Ectodermal cell (in vitro differentiated cells): ENCODE data around the gene SH3PXD2A.

Source experiments
- H3K27ac ChIP-seq: 2 replicates; pipeline ENCODE4 v1.7.0; 2013; ENCODE audit warnings: mild to moderate bottlenecking, low read depth, low read length; ENCODE audit not compliant: insufficient read depth, poor library complexity, severe bottlenecking
- H3K27me3 ChIP-seq: 2 replicates; pipeline ENCODE4 v1.7.0; 2013; ENCODE audit warnings: mild to moderate bottlenecking, low read length; ENCODE audit not compliant: insufficient read depth, control insufficient read depth, poor library complexity, severe bottlenecking
- H3K36me3 ChIP-seq: one replicate; pipeline ENCODE4 v1.7.0; 2013; ENCODE audit warnings: low read length; ENCODE audit not compliant: control insufficient read depth, insufficient read depth
- H3K4me1 ChIP-seq: one replicate; pipeline ENCODE4 v1.7.0; 2013; ENCODE audit warnings: low read length; ENCODE audit not compliant: control insufficient read depth, insufficient read depth
- H3K4me3 ChIP-seq: 2 replicates; pipeline ENCODE4 v1.7.0; 2013; ENCODE audit warnings: low read depth, low read length, control low read depth; ENCODE audit not compliant: insufficient read depth
- H3K9me3 ChIP-seq: 2 replicates; pipeline ENCODE4 v1.7.0; 2013; ENCODE audit warnings: mild to moderate bottlenecking, low read length, moderate library complexity; ENCODE audit not compliant: control insufficient read depth
- WGBS, 2 experiments: methylation state at CpG; one replicate each; pipeline ENCODE4 v1.1.7; 2013; ENCODE audit warnings: missing lambda C conversion rate in 2 of 2; 5-methylcytosine and 5-hydroxymethylcytosine counted together

SH3PXD2A gene

DNA sequence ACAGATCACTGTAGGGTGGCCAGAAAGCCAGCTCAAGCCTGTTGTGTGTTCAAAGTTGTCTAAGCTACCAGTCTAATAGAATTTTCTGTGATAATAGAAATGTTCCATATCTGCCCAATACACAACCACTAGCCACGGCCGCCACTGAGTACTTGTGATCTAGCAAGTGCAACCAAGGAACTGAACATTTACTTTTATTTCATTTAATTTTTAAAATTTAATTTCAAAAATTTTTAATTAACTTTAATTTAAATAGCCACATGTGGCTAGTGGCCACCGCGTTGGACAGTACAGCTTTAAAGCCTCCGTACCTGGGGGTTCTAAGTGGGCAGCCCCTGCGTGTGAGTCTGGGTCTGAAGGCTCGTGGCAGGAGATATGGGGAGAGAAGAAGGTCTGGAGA, 60.4 kb downstream of the SH3PXD2A start:
- H3K27me3 ChIP-seq: no peaks in the 10 kb centered on the region
- H3K27ac ChIP-seq: no peak overlapping the region
- no peaks in the 10 kb centered on the region for H3K36me3 ChIP-seq
- no peak overlapping the region for H3K4me3 ChIP-seq
- WGBS, 2 experiments: 92 to 98% methylated on average over 5 to 7 of the region's 7 CpGs
- no peaks in the 10 kb centered on the region for H3K9me3 ChIP-seq
- no peaks in the 10 kb centered on the region for H3K4me1 ChIP-seq

DNA sequence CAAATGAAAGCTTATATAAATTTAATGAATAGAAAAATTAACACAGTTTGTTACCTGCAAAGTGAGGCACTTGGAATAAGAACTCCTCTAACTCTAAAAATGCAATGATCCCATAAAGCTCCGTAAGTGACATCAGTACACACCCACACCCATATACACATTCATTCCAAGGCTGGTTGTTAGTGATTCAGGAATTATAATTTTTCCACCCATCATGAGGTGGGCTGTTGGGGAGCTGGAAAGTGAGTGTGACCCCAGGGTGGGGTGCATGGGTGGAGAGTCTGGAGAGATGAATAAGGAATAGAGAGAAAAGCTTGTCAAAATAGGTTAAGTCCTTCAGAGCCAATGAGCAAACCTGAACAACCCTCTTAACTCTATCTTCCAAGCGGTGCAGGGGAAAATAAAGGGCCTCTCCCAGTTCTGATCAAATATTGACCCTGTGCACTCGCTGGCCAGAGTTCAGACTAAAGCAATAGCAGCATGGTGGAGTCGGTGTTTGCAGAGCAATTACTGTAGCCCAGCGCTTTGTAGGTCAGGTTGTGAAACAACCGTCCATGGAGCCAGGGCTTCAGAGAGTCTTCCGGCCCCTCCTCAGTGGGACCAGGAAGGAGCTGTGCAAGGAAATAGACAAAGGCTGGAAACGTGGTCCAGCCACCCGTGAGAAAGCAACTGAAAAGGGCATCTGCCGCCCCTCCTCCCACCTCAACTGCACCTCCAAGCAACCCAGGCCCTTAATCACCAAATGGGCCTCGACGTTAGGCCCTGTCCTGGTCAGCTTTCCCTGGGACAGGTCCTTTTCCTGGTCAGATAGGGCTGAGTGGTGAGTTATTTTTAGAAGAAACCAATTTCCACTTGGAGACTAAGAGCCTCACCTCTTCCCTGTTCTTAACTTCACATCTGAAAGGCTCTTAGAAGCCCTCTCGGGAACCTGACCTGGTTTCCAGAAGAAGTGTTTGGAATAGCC, 61.2 kb downstream of the SH3PXD2A start:
- H3K36me3 ChIP-seq: no peaks in the 10 kb centered on the region
- H3K9me3 ChIP-seq: no peaks in the 10 kb centered on the region
- 86 to 92% methylated on average over 11 to 13 of the region's 13 CpGs for WGBS, 2 experiments
- no peak overlapping the region for H3K4me3 ChIP-seq
- no peaks in the 10 kb centered on the region for H3K4me1 ChIP-seq
- H3K27me3 ChIP-seq: no peaks in the 10 kb centered on the region
- no peak overlapping the region for H3K27ac ChIP-seq

DNA sequence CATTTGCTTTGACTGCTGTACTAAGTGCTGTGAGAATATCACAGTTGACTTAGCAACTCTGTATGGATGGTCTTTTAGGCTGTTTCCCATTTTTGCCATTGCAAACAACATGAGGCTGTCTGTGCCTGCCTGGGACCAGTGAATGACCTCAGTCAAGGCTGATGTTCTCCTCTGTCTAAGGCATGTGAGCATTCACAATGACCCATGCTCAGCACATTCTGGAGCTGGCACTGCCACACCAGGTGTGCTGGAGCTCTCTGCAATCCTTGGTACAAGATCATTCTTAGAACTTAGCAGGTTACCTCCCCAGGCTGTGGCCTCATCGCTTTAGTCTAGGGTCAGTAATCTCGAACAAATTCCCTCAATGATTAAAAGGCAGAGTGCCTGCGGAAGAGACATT, 61.9 kb downstream of the SH3PXD2A start:
- Histone ChIP-seq H3K36me3 (no peaks in the 10 kb centered on the region), H3K4me1 (no peaks in the 10 kb centered on the region), H3K27ac (no peak overlapping the region), H3K9me3 (no peaks in the 10 kb centered on the region), H3K27me3 (no peaks in the 10 kb centered on the region), H3K4me3 (no peak overlapping the region)
- WGBS, 2 experiments: 94 to 96% methylated on average over 3 of the region's 3 CpGs

DNA sequence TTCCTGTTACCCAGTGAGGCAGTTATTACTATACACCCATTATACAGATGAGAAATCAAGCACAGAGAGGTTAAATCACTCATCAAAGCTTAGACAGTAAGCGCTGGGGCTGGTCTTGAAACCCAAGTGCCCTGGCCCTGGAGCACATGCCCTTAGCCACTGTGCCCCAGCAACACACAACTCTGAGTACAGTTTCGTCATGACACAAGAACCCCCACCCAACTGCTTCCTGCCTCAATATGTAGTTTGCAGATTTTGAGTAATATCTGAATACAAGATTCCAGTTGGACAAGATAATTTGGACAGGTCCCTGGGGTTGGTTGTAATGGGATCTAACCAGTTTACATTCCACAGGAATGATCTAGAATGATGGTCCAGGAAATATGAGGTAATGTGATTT, 62.8 kb downstream of the SH3PXD2A start:
- H3K4me1 ChIP-seq: no peaks in the 10 kb centered on the region
- H3K27me3 ChIP-seq: no peaks in the 10 kb centered on the region
- no peaks in the 10 kb centered on the region for H3K9me3 ChIP-seq
- no peak overlapping the region for H3K27ac ChIP-seq
- no peaks in the 10 kb centered on the region for H3K36me3 ChIP-seq
- WGBS, 2 experiments: 90 to 99% methylated on average over 2 of the region's 2 CpGs
- no peak overlapping the region for H3K4me3 ChIP-seq

DNA sequence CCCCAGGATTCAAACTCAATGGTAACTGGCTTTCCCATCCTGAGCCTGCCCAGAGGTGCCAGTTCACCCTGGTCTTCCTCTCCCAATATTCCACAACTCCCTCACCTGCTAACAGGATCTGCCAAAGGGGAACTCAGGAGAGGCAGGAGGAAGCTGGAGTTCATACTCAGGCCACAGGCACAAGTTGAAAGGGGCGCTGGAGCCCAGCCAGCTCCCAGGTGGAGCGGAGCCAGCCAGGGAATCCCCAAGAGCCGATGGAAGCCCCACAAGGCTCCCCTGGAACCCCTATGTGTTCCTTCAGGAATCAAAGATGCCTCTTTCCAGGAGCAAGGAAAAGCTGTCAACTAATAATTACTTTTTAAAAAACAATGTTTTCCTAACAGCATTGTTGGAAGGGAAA, 63.5 kb downstream of the SH3PXD2A start:
- WGBS, 2 experiments: 93 to 100% methylated on average over 3 of the region's 3 CpGs

DNA sequence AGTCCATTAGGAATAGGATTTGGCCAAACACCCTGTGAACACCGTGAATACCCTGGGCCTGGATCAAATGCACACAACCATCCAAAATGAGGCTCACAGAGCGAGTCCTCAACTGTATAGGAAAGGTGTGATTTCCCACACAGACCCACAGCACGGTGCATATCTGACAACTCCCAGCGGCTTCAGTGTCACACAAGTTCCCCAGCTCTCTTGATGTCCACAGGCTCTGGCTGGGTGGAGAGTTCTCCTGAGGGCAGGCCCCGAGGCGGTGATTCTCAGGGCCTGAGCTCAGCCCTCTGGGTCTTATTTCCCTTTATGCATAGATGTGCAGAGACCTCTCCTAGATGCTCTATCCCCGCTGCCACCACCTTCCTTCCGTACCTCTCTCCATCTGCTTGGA, 64.1 kb downstream of the SH3PXD2A start:
- H3K27me3 ChIP-seq: no peaks in the 10 kb centered on the region
- H3K4me3 ChIP-seq: no peak overlapping the region
- no peaks in the 10 kb centered on the region for H3K9me3 ChIP-seq
- no peaks in the 10 kb centered on the region for H3K4me1 ChIP-seq
- 97 to 98% methylated on average over 8 of the region's 8 CpGs for WGBS, 2 experiments
- no peak overlapping the region for H3K27ac ChIP-seq
- H3K36me3 ChIP-seq: no peaks in the 10 kb centered on the region

More for the DNA sequence above, 63.5 kb downstream of the SH3PXD2A start:
- Histone ChIP-seq H3K27me3 (no peaks in the 10 kb centered on the region), H3K27ac (no peak overlapping the region), H3K4me1 (no peaks in the 10 kb centered on the region), H3K36me3 (no peaks in the 10 kb centered on the region), H3K4me3 (no peak overlapping the region), H3K9me3 (no peaks in the 10 kb centered on the region)

DNA sequence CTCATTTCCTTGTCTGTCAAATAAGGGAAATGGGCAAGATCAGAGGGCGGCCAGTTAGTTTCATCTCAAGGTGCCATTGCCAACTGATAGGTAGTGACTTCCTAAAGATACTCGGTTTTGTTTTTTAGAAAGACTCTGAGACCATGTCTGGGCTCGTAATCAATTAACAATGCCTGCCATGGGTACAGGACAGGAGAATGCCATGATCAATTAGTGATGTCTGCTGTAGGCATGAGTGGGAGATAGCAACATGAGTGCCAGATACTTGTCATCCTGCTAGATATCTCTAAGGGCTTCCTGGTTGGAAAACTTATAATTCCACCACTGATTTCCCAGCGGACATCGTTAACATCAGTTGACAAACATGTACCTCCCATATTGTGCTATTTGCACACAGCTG, 64.8 kb downstream of the SH3PXD2A start:
- no peaks in the 10 kb centered on the region for H3K27me3 ChIP-seq
- H3K4me3 ChIP-seq: no peak overlapping the region
- H3K36me3 ChIP-seq: no peaks in the 10 kb centered on the region
- H3K9me3 ChIP-seq: no peaks in the 10 kb centered on the region
- no peak overlapping the region for H3K27ac ChIP-seq
- WGBS, 2 experiments: 93% methylated on average over 5 of the region's 5 CpGs
- peaks cover 2% of the 10 kb centered on the region for H3K4me1 ChIP-seq

DNA sequence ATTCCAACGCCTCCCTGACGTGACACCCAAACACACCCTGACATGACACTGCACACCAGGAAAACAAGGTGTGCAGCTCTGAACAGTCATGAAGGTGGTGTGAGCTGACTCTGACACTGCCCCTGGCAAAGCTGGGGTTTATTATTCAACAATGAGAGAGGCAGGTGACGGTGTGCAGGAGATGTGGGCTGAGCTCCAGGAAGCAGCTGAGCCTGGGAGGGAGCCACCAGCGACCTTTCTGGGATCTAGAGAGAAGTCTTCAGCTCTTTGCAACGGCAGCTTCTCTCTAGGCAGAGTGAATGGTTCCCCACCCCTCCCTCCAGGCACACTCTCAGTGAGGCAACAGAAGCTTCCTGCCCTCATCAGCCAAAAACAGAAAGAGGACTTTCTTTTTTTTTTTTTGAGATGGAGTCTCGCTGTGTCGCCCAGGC, 65.6 kb downstream of the SH3PXD2A start:
- Histone ChIP-seq H3K9me3 (no peaks in the 10 kb centered on the region), H3K27me3 (no peaks in the 10 kb centered on the region), H3K27ac (no peak overlapping the region), H3K4me3 (no peak overlapping the region), H3K36me3 (no peaks in the 10 kb centered on the region), H3K4me1 (peaks cover 4% of the 10 kb centered on the region)
- WGBS, 2 experiments: 81 to 82% methylated on average over 7 of the region's 7 CpGs

DNA sequence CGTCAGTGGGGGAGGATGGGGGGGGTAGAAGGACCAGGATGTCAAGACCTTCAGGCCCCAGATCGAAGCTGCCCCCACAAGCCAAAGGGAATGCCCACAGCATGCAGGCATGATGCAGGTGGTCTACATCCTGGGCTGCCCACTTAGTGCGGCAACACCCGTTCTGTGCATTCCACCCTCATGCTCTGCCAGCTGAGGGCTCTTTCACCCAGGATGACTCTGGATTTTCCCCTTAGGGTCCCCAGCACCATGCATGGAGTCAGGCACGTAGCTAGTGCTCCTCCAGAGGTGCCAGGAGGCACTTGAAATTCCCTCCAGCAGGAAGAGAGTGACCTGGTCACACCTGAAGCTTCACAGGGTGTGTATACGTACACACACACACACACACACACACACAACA, 66.2 kb downstream of the SH3PXD2A start:
- no peaks in the 10 kb centered on the region for H3K36me3 ChIP-seq
- H3K27ac ChIP-seq: no peak overlapping the region
- H3K27me3 ChIP-seq: no peaks in the 10 kb centered on the region
- 85 to 91% methylated on average over 6 of the region's 6 CpGs for WGBS, 2 experiments
- H3K4me1 ChIP-seq: peaks cover 4% of the 10 kb centered on the region
- no peak overlapping the region for H3K4me3 ChIP-seq
- no peaks in the 10 kb centered on the region for H3K9me3 ChIP-seq

DNA sequence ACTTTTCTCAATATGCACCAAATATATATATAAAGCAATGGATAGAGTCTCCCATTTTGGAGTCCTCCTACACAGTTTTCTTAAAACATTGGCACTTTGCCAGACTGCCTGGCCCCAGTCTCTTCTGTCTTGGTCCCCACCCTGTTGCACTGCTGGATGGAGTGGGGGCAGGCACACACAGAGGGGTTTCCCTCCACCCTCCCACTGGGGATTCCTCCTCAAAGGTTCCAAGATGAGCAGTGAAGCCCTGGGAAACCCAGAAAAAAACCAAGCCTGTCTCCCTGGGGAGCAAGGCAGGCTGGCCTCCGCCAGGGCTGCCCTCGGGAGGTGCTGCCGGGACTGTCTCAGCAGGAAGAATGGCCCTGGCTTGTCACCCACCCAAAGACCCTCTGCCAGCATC, 68.0 kb downstream of the SH3PXD2A start:
- Histone ChIP-seq H3K4me3 (no peak overlapping the region), H3K36me3 (no peaks in the 10 kb centered on the region), H3K27me3 (no peaks in the 10 kb centered on the region), H3K9me3 (no peaks in the 10 kb centered on the region), H3K4me1 (peaks cover 4% of the 10 kb centered on the region), H3K27ac (no peak overlapping the region)
- 89 to 93% methylated on average over 3 of the region's 3 CpGs for WGBS, 2 experiments
